Measurements from ENCODE around the gene TRIM9. TPM values are rescaled to one million over a fixed set of nuclear protein-coding genes. Genes with fewer than 3 reads are reported as not detected.

The TRIM9 gene
- total RNA-seq, 1 donor from 2014 or later = under 0.01 TPM

DNA sequence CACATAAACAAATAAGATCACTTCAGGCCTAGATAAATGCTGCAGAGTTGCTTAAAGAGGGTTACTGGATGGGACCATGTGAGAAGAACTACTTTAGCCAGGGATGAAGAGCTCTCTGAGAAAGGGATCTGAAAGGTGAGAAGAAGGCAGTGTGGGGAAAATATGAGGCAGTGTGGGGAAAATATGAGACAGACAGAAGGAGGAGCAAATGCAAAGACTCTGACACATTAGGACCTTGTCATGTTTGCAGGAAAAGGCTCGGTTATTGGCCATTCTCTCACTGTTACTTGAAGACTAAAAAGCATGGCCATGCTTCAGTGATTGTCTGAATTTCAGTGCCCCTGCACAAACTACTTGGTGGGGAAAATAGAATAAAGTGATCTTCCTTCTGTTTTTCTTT is 22.7 kb upstream of the TRIM9 start:
- Histone ChIP-seq H3K27me3 (ENCODE audit: control insufficient read depth, insufficient read depth, low read length) (no peaks in the 10 kb centered on the region), H3K4me3 (ENCODE audit: low read depth, low read length) (no peak overlapping the region), H3K36me3 (ENCODE audit: control insufficient read depth, insufficient read depth, low read length) (no peaks in the 10 kb centered on the region)
- TF ChIP-seq, protein P1, sequence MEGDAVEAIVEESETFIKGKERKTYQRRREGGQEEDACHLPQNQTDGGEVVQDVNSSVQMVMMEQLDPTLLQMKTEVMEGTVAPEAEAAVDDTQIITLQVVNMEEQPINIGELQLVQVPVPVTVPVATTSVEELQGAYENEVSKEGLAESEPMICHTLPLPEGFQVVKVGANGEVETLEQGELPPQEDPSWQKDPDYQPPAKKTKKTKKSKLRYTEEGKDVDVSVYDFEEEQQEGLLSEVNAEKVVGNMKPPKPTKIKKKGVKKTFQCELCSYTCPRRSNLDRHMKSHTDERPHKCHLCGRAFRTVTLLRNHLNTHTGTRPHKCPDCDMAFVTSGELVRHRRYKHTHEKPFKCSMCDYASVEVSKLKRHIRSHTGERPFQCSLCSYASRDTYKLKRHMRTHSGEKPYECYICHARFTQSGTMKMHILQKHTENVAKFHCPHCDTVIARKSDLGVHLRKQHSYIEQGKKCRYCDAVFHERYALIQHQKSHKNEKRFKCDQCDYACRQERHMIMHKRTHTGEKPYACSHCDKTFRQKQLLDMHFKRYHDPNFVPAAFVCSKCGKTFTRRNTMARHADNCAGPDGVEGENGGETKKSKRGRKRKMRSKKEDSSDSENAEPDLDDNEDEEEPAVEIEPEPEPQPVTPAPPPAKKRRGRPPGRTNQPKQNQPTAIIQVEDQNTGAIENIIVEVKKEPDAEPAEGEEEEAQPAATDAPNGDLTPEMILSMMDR (IDR thresholded peaks at IDR 0.05; ENCODE audit: insufficient read depth, low read length, severe bottlenecking) = no peak
- FAIRE-seq (no peak), DNase-seq (ENCODE audit: low read depth) (no peak)

DNA sequence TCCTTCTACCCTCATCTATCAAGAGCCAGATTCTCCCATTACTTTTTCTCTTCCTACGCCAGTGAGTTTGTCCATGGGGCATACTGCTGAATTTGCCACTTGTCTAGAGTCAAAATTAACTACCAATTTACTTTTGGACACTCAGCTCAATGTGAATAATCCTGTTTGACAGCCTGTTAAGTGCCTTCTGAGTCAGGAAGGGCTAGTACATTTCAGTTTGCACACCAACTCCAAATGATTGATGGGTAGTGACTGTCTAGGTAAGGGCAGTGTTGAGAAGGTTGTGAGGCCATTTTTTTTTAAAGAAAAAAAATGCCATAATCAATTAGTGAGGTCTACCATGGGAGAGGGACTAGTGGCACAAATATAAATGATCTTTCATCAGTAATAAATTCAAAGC is 21.8 kb upstream of the TRIM9 start:
- Histone ChIP-seq H3K27me3 (ENCODE audit: control insufficient read depth, insufficient read depth, low read length) (no peaks in the 10 kb centered on the region), H3K4me3 (ENCODE audit: low read depth, low read length) (no peak overlapping the region), H3K36me3 (ENCODE audit: control insufficient read depth, insufficient read depth, low read length) (no peaks in the 10 kb centered on the region)
- no peak for FAIRE-seq
- DNase-seq (ENCODE audit: low read depth) = peak; percentile 28
- TF ChIP-seq, protein P1 (IDR thresholded peaks at IDR 0.05; ENCODE audit: insufficient read depth, low read length, severe bottlenecking) = no peak

DNA sequence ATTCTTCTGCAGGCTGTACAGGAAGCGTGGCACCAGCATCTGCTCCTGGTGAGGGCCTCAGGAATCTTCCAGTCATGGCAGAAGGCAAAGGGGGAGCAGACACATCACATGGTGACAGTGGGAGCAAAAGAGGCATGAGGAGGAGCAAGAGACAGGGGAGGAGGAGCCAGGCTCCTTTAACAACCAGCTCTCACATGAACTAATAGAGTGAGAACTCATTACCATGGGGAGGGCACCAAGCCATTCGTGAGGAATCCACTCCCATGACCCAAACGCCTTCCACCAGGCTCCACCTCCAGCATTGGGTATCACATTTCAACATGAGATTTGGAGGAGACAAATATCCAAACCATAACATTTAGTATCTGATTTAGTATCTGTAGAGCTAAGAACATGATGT is 14.7 kb upstream of the TRIM9 start:
- DNase-seq (ENCODE audit: low read depth) (no peak), FAIRE-seq (no peak)
- Histone ChIP-seq H3K27me3 (ENCODE audit: control insufficient read depth, insufficient read depth, low read length) (peaks cover 4% of the 10 kb centered on the region), H3K36me3 (ENCODE audit: control insufficient read depth, insufficient read depth, low read length) (no peaks in the 10 kb centered on the region), H3K4me3 (ENCODE audit: low read depth, low read length) (no peak overlapping the region)
- TF ChIP-seq, protein P1 (IDR thresholded peaks at IDR 0.05; ENCODE audit: insufficient read depth, low read length, severe bottlenecking) = no peak

DNA sequence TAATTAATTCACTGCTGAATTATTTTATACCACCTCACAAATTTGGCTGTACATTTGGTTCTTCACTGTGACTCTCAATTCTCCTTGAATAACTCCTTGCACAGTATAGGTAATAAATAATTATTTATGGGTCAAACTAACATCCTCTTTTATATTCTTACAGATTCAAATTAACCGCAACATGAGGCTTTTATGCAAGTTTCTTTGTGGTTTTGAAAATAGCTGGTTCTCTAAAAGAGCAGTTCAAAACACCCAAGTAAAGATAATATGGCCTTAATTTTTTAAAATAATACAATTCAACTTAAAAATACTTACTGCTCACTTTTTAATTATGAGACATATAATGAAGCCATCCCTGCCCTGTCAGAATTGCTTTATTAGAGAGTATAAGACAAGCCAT is 12.9 kb upstream of the TRIM9 start:
- DNase-seq (ENCODE audit: low read depth) = no peak
- Histone ChIP-seq H3K4me3 (ENCODE audit: low read depth, low read length) (no peak overlapping the region), H3K36me3 (ENCODE audit: control insufficient read depth, insufficient read depth, low read length) (no peaks in the 10 kb centered on the region), H3K27me3 (ENCODE audit: control insufficient read depth, insufficient read depth, low read length) (peaks cover 9% of the 10 kb centered on the region)
- no peak for FAIRE-seq
- TF ChIP-seq, protein P1 (IDR thresholded peaks at IDR 0.05; ENCODE audit: insufficient read depth, low read length, severe bottlenecking) = no peak

DNA sequence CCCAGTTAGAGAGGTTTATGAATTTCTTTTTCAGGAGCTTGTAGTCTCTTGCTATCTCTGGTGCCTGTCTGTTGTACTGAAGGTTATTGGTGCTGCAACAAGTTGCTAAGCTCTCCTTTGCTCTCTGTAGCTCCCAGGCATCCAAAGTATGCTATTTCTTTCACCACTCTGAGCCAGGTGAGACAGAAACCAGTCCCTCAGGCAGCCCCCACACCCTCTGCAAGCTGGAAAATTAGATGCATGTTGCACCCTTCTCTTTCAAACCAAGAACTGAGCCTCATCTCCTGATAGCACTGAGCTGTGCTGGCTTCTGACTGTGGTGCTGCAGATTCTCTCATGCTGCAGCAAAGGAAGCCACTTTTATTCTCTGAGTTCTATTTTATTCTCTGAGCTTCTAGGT is 9.6 kb upstream of the TRIM9 start:
- H3K27me3 ChIP-seq (ENCODE audit: control insufficient read depth, insufficient read depth, low read length) = peaks cover 14% of the 10 kb centered on the region
- DNase-seq (ENCODE audit: low read depth) (no peak), FAIRE-seq (no peak)
- TF ChIP-seq, protein P1 (IDR thresholded peaks at IDR 0.05; ENCODE audit: insufficient read depth, low read length, severe bottlenecking) = no peak
- no peaks in the 10 kb centered on the region for H3K36me3 ChIP-seq (ENCODE audit: control insufficient read depth, insufficient read depth, low read length)
- H3K4me3 ChIP-seq (ENCODE audit: low read depth, low read length) = no peak overlapping the region

DNA sequence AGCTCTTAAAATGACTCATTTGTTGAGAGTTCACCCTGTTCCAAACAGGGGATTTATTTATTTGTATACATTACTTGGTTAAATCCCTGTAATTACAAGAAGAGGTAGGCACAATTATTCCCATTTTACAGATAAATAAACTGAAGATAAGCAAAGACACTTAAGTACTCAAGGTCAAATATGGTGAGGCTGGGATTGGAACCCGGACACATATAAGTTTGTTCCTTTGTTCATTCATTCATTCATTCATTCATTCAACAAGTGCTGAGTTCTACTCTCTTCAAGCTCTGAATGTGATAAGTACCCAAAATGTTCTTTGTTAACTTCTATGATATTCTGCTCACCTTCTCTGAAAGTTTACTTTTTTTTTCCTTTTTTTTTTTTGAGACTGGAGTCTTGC is 2.4 kb upstream of the TRIM9 start:
- DNase-seq (ENCODE audit: low read depth) (no peak), FAIRE-seq (no peak)
- Histone ChIP-seq H3K36me3 (ENCODE audit: control insufficient read depth, insufficient read depth, low read length) (no peaks in the 10 kb centered on the region), H3K27me3 (ENCODE audit: control insufficient read depth, insufficient read depth, low read length) (peaks cover 13% of the 10 kb centered on the region), H3K4me3 (ENCODE audit: low read depth, low read length) (no peak overlapping the region)
- TF ChIP-seq, protein P1 (IDR thresholded peaks at IDR 0.05; ENCODE audit: insufficient read depth, low read length, severe bottlenecking) = no peak
